Astrocyte of the cerebellum (primary cell): ENCODE data around the gene RAB11FIP5.

Experiments used
- DNase-seq: peaks from one replicate; pipeline ENCODE4 v3.0.0-alpha.2; 2011; ENCODE audit warnings: low read depth
- H3K4me3 ChIP-seq: 2 replicates; pipeline ENCODE4 v1.5.1; 2011; ENCODE audit warnings: mild to moderate bottlenecking, low read depth, low read length, moderate library complexity
- CTCF ChIP-seq: IDR thresholded peaks from 2 replicates; pipeline ENCODE4 v1.5.1; 2012; ENCODE audit warnings: low read length, low read depth, moderate library complexity, mild to moderate bottlenecking; ENCODE audit errors: missing control alignments
- in situ Hi-C: cut with HindIII; loops from 2 replicates; pipeline ENCODE4 v1.10.0; 2017; ENCODE audit warnings: low sequenced_read_pairs

The RAB11FIP5 gene

GRCh38 chr2:73110168-73111072 is 2.3 kb downstream of the RAB11FIP5 start:
- no peak for DNase-seq
- no peak for TF ChIP-seq CTCF
- peak overlapping the region; percentile 68 for H3K4me3 ChIP-seq
- in situ Hi-C loops = no loop called here

- in situ Hi-C loops = no loop called here
- no peak overlapping the region for H3K4me3 ChIP-seq
- TF ChIP-seq CTCF = no peak
- no peak for DNase-seq
Observed at GRCh38 chr2:73109431-73110167, 3.1 kb downstream of the RAB11FIP5 start.

- DNase-seq = no peak
- in situ Hi-C loops = no loop called here
- H3K4me3 ChIP-seq = no peak overlapping the region
- TF ChIP-seq CTCF = no peak
Observed at GRCh38 chr2:73107211-73107926, 5.4 kb downstream of the RAB11FIP5 start.

- no peak overlapping the region for H3K4me3 ChIP-seq
- no peak for TF ChIP-seq CTCF
- in situ Hi-C loops = no loop called here
- DNase-seq = no peak
Observed at GRCh38 chr2:73106791-73107190, 6.0 kb downstream of the RAB11FIP5 start.

GRCh38 chr2:73105511-73105971 is 7.2 kb downstream of the RAB11FIP5 start:
- in situ Hi-C loops = no loop called here
- no peak for DNase-seq
- no peak overlapping the region for H3K4me3 ChIP-seq
- TF ChIP-seq CTCF = no peak

GRCh38 chr2:73104933-73105332 is 7.8 kb downstream of the RAB11FIP5 start:
- in situ Hi-C loops = no loop called here
- no peak for TF ChIP-seq CTCF
- no peak overlapping the region for H3K4me3 ChIP-seq
- DNase-seq = no peak
